Mesodermal cell (in vitro differentiated cells): ENCODE data around the gene BSPRY. TPM values are rescaled to one million over a fixed set of nuclear protein-coding genes. Genes with fewer than 3 reads are reported as not detected.
A peak's percentile ranks its signal among the peaks of the same experiment; 100 is the strongest.

Source experiments
- H3K27ac ChIP-seq: 2 replicates; pipeline ENCODE4 v1.7.0; 2013; ENCODE audit warnings: mild to moderate bottlenecking, low read depth, low read length, moderate library complexity; ENCODE audit not compliant: severe bottlenecking
- H3K36me3 ChIP-seq: 2 replicates; pipeline ENCODE4 v1.7.1; 2013; ENCODE audit warnings: mild to moderate bottlenecking, low read length, moderate library complexity; ENCODE audit not compliant: control insufficient read depth, insufficient read depth
- H3K4me1 ChIP-seq: one replicate; pipeline ENCODE4 v1.7.1; 2013; ENCODE audit warnings: mild to moderate bottlenecking, low read length; ENCODE audit not compliant: insufficient read depth, control insufficient read depth, poor library complexity, severe bottlenecking
- H3K4me3 ChIP-seq: 2 replicates; pipeline ENCODE4 v1.7.0; 2013; ENCODE audit warnings: low read length, control low read depth, mild to moderate bottlenecking; ENCODE audit not compliant: insufficient read depth, poor library complexity, severe bottlenecking; ENCODE audit errors: extremely low read depth
- H3K9me3 ChIP-seq: 2 replicates; pipeline ENCODE4 v1.7.1; 2013; ENCODE audit warnings: mild to moderate bottlenecking, low read length, moderate library complexity; ENCODE audit not compliant: control insufficient read depth
- WGBS, 2 experiments: methylation state at CpG; one replicate each; pipeline ENCODE4 v1.1.5; 2013; ENCODE audit warnings: missing lambda C conversion rate in 2 of 2; ENCODE audit not compliant: insufficient coverage in 2 of 2; 5-methylcytosine and 5-hydroxymethylcytosine counted together
- polyA plus RNA-seq, 2 experiments: library from polyadenylated mRNA; stranded (reverse); fragments of 50-300 nt; gene quantifications; one replicate each; pipeline ENCODE4 v1.2.3, GENCODE V29; 2013

BSPRY gene
- not detected for polyA plus RNA-seq (2013, experiment 1 of 2)
- polyA plus RNA-seq (2013, experiment 2 of 2), result not detected

- 1 to 3% methylated on average over 39 to 59 of the region's 71 CpGs for WGBS, 2 experiments
- peak within 1 kb of the TSS; percentile 27 for H3K4me3 ChIP-seq
- H3K9me3 ChIP-seq, result no peaks in the 10 kb centered on the region
- no peaks in the 10 kb centered on the region for H3K36me3 ChIP-seq
- no peak within 1 kb of the TSS for H3K27ac ChIP-seq
- no peaks in the 10 kb centered on the region for H3K4me1 ChIP-seq
These were observed at the start of gene BSPRY for GRCh38 chr9:113349445-113350094. BSPRY (plus strand) TSS chr9:113349541; CDS start chr9:113349580, 39 bp downstream.

GRCh38 chr9:113299800-113300292 is 49.5 kb upstream of the BSPRY start:
- H3K9me3 ChIP-seq, result no peaks in the 10 kb centered on the region
- no peaks in the 10 kb centered on the region for H3K4me1 ChIP-seq
- no peaks in the 10 kb centered on the region for H3K36me3 ChIP-seq
- WGBS, 2 experiments, result 85 to 94% methylated on average over 5 to 8 of the region's 8 CpGs
- no peak overlapping the region for H3K4me3 ChIP-seq
- H3K27ac ChIP-seq, result no peak overlapping the region

- Histone ChIP-seq H3K27ac (no peak overlapping the region), H3K4me1 (no peaks in the 10 kb centered on the region), H3K9me3 (no peaks in the 10 kb centered on the region), H3K4me3 (no peak overlapping the region), H3K36me3 (no peaks in the 10 kb centered on the region)
- 86 to 92% methylated on average over 4 to 6 of the region's 8 CpGs for WGBS, 2 experiments
These were observed 47.8 kb upstream of the BSPRY start for GRCh38 chr9:113301548-113301947.

- no peak within 1 kb of the TSS for H3K4me3 ChIP-seq
- H3K27ac ChIP-seq, result no peak within 1 kb of the TSS
- no peaks in the 10 kb centered on the region for H3K36me3 ChIP-seq
- 83 to 94% methylated on average over 23 to 25 of the region's 25 CpGs for WGBS, 2 experiments
- H3K4me1 ChIP-seq, result no peaks in the 10 kb centered on the region
- no peaks in the 10 kb centered on the region for H3K9me3 ChIP-seq
These were observed 46.4 kb upstream of the BSPRY start, which contains the start of gene RNF183 for GRCh38 chr9:113302792-113303418. RNF183 (minus strand) TSS chr9:113303376; CDS start chr9:113298184, 5,192 bp downstream.

DNA sequence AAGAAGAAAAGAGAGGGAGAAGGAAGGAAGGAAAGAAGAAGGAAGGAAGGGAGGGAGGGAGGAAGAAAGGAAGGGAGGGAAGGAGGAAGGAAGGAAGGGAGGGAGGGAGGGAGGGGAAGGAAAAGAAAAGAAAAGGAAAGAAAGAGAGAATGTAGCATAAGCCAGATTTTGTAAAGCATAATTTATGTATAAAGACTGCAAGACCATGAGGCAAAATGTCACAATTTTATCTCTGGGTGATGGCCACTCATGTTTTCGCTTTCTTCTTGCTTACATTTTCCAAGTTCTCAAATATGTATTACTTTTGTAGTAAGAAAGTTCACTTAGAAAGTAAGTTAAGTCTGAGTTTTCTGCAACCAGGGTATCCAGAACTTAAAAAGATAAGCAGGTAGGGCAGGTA is 42.8 kb upstream of the BSPRY start:
- Histone ChIP-seq H3K4me3 (no peak overlapping the region), H3K9me3 (no peaks in the 10 kb centered on the region), H3K27ac (no peak overlapping the region), H3K4me1 (no peaks in the 10 kb centered on the region), H3K36me3 (no peaks in the 10 kb centered on the region)
- no CpG with 5 or more reads among the region's 1 CpG for WGBS, 2 experiments

GRCh38 chr9:113307396-113307975 is 41.9 kb upstream of the BSPRY start:
- Histone ChIP-seq H3K4me1 (no peaks in the 10 kb centered on the region), H3K9me3 (no peaks in the 10 kb centered on the region), H3K36me3 (no peaks in the 10 kb centered on the region), H3K27ac (no peak overlapping the region), H3K4me3 (no peak overlapping the region)
- 77 to 81% methylated on average over 7 of the region's 8 CpGs for WGBS, 2 experiments

DNA sequence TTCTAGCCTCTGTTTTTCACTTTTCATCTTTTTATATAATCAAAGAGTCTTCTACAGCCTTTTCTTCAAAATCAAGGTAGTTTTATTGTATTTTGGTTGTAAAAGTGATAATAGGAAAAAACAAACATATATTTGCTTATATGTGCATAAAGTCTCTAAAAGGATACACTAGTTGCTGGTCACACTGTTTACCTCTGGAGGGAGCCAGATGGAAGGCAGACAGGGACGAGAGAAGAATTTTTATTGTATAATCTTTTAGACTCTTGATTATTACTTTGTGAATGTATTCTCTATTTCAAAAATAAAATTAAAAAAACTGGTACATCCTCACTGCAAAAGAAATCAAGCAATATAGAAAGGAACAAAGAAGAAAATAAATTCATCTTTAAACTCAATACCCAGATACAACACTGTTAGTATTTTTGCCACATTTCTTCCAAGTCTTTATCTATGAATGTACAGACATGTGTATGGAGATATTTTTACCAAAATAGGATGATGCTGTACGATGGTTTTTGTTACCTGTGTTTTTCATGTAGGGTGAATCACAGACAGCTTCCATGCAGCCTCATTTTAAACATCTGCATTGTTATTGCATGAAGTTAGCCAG is 40.0 kb upstream of the BSPRY start:
- Histone ChIP-seq H3K36me3 (no peaks in the 10 kb centered on the region), H3K4me1 (no peaks in the 10 kb centered on the region), H3K4me3 (no peak overlapping the region), H3K9me3 (no peaks in the 10 kb centered on the region), H3K27ac (no peak overlapping the region)
- no CpG with 5 or more reads among the region's 2 CpGs for WGBS, 2 experiments

DNA sequence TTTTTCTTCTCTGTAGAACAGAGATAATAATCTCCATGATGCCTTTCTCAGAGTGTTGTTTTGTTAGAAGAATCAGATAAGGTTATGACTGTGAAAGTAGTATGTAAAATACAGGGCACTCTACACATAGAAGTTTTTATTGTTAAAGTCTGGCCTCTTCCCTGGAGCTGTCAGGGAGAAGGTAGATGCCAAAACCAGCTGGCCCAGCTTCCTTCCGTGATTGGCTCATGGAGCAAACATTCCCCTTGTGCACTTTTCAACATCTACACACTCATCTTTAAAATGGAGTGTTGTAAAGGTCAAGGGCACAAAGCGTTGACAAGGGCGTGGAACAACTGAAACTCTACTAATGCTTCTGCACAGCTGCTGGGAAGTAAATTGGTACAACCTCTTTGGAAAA is 38.8 kb upstream of the BSPRY start:
- Histone ChIP-seq H3K4me3 (no peak overlapping the region), H3K4me1 (no peaks in the 10 kb centered on the region), H3K27ac (no peak overlapping the region), H3K36me3 (no peaks in the 10 kb centered on the region), H3K9me3 (no peaks in the 10 kb centered on the region)
- 100% methylated on average over 2 of the region's 3 CpGs; no CpG with 5 or more reads in 1 of the 2 experiments for WGBS, 2 experiments

DNA sequence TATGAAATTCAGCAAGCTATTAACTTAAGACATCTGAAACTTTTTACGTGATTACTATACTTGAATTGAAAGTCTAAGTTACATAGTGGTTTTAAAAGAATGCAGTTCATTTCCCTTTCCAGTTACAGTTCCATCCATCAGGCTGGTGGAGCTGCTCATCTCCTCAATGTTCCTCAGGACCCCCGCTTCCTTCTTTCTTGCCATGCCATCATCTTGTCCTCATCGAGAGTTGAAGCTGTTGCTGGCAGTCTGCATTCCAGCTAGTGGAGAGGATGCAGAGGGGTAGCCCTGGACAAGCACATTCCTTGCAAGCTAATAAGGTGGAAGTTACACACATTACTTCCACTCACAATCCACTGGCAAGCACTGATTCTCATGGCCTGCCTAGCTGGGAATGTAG is 37.4 kb upstream of the BSPRY start:
- Histone ChIP-seq H3K9me3 (no peaks in the 10 kb centered on the region), H3K4me3 (no peak overlapping the region), H3K27ac (no peak overlapping the region), H3K36me3 (no peaks in the 10 kb centered on the region), H3K4me1 (no peaks in the 10 kb centered on the region)
- 83 to 100% methylated on average over 1 of the region's 3 CpGs for WGBS, 2 experiments

DNA sequence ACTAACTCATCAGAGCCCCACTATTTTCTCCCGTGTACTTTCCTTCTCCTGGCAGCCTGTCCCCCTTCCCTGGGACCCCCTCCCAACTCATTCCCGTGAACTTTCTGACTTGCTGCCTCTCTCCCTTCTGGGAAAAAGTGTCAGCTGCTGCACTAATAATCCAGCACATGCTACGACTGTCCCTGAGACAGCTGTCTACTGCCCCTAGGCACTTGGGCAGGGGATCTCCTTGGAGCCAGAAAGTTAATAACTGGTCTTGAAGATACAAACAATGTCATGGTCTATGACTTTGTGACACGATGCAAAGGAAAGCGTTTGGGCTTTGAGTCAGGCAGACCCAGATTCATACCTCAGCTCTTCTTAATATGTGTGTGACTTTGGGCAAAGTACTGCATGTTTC is 36.1 kb upstream of the BSPRY start:
- Histone ChIP-seq H3K4me3 (no peak overlapping the region), H3K36me3 (no peaks in the 10 kb centered on the region), H3K4me1 (no peaks in the 10 kb centered on the region), H3K9me3 (no peaks in the 10 kb centered on the region), H3K27ac (no peak overlapping the region)
- WGBS, 2 experiments, result 85 to 87% methylated on average over 2 to 5 of the region's 5 CpGs
